Endodermal cell (in vitro differentiated cells): ENCODE data around the gene DCANP1. TPM values are rescaled to one million over a fixed set of nuclear protein-coding genes. Genes with fewer than 3 reads are reported as not detected.
A peak's percentile ranks its signal among the peaks of the same experiment; 100 is the strongest.

Experiments
- DNase-seq: peaks from one replicate; pipeline ENCODE4 v3.0.0-alpha.2; 2017
- H3K27ac ChIP-seq: 2 replicates; pipeline ENCODE4 v1.5.1; 2013; ENCODE audit warnings: mild to moderate bottlenecking, low read depth, low read length, moderate library complexity
- H3K27me3 ChIP-seq: 2 replicates; pipeline ENCODE4 v1.6.1; 2013; ENCODE audit warnings: mild to moderate bottlenecking, low read length, moderate library complexity; ENCODE audit not compliant: insufficient read depth, control insufficient read depth, poor library complexity, severe bottlenecking
- H3K36me3 ChIP-seq: 2 replicates; pipeline ENCODE4 v1.7.0; 2013; ENCODE audit warnings: mild to moderate bottlenecking, low read length, moderate library complexity; ENCODE audit not compliant: control insufficient read depth, insufficient read depth
- H3K4me1 ChIP-seq: one replicate; pipeline ENCODE4 v1.7.0; 2013; ENCODE audit warnings: low read length; ENCODE audit not compliant: control insufficient read depth, insufficient read depth
- H3K4me3 ChIP-seq: 2 replicates; pipeline ENCODE4 v1.5.1; 2013; ENCODE audit warnings: mild to moderate bottlenecking, low read length, moderate library complexity
- H3K9ac ChIP-seq: 2 replicates; pipeline ENCODE4 v1.6.1; 2013; ENCODE audit warnings: mild to moderate bottlenecking, low read length, moderate library complexity; ENCODE audit not compliant: poor library complexity, severe bottlenecking; ENCODE audit errors: extremely low read depth
- H3K9me3 ChIP-seq: 2 replicates; pipeline ENCODE4 v1.6.1; 2013; ENCODE audit warnings: mild to moderate bottlenecking, low read length, moderate library complexity; ENCODE audit not compliant: control insufficient read depth
- H3K27ac Mint-ChIP-seq: 2 replicates; pipeline ENCODE4 v1.8.0; 2020; ENCODE audit warnings: mixed read lengths
- H3K27me3 Mint-ChIP-seq: 2 replicates; pipeline ENCODE4 v1.8.0; 2021; ENCODE audit warnings: mild to moderate bottlenecking, mixed read lengths; ENCODE audit not compliant: insufficient read depth
- H3K36me3 Mint-ChIP-seq: 2 replicates; pipeline ENCODE4 v1.8.0; 2020; ENCODE audit warnings: low read depth, mixed read lengths
- H3K4me1 Mint-ChIP-seq: 2 replicates; pipeline ENCODE4 v1.8.0; 2020; ENCODE audit warnings: mixed read lengths
- H3K4me3 Mint-ChIP-seq: 2 replicates; pipeline ENCODE4 v1.8.0; 2020; ENCODE audit warnings: mild to moderate bottlenecking, moderate library complexity, mixed read lengths
- H3K9me3 Mint-ChIP-seq: 2 replicates; pipeline ENCODE4 v1.8.0; 2020; ENCODE audit warnings: mild to moderate bottlenecking, mixed read lengths
- CTCF ChIP-seq: fragments of 200-600 bp; sonication (generic); conservative IDR thresholded peaks from 2 replicates; pipeline ENCODE4 v1.5.0; 2021; ENCODE audit warnings: antibody characterized with exemption, mild to moderate bottlenecking
- WGBS, 2 experiments: methylation state at CpG; one replicate each; pipeline versions ENCODE4 v1.1.5 to v1.1.7; 2013; ENCODE audit warnings: missing lambda C conversion rate in 2 of 2, mixed read lengths in 1 of 2; ENCODE audit not compliant: insufficient coverage in 1 of 2, insufficient read length in 1 of 2; 5-methylcytosine and 5-hydroxymethylcytosine counted together
- total RNA-seq, 2 donors: library from RNA; stranded (reverse); fragmentation: NEBNext Ultra II Directional in 1 of 2; extraction: Animal tissue kit (Norgen Biotek cat#: 25700) in 1 of 2; gene quantifications; 2 replicates in 1 of 2; 3 replicates in 1 of 2; pipeline ENCODE4 v1.2.1, GENCODE V29; 2021

Gene DCANP1
- total RNA-seq, 2 donors from 2014 or later = not detected

DNA sequence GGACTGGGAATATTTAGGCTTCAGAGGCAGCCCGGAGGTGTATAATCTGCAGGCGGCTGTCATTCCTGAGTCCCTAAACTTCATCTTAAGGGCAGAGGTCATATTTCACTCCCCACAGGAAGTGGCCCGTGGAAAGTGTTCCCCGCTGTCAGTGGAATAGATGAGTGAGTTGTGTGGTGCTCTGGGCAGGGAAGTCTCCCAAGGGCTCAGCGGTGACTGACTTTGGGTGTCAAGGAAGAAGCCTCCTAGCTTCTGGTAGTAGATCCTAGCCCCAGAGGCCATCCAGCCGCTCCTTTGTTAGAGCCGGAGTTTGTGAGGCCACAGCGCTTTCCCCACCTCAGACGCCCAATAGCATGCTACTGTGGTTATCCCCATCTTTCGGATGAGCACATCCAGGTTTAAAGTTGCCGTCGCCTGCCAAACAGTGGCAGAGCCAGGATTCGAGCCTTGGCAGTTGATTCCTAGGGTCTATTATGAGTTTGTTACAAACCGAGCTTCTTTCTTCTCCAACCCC is 43.9 kb upstream of the DCANP1 start:
- Mint-ChIP-seq H3K27me3 (no peaks in the 10 kb centered on the region), H3K36me3 (no peaks in the 10 kb centered on the region), H3K4me3 (peak overlapping the region; percentile 49), H3K27ac (no peak overlapping the region), H3K4me1 (peaks cover 32% of the 10 kb centered on the region), H3K9me3 (no peaks in the 10 kb centered on the region)
- no peaks in the 10 kb centered on the region for H3K36me3 ChIP-seq
- no peak for DNase-seq
- WGBS, 2 experiments = 0 to 6% methylated on average over 3 to 14 of the region's 14 CpGs
- no peak for TF ChIP-seq CTCF
- peaks cover 100% of the 10 kb centered on the region for H3K27me3 ChIP-seq
- H3K4me3 ChIP-seq = peak overlapping the region; percentile 37
- H3K27ac ChIP-seq = no peak overlapping the region
- H3K9ac ChIP-seq = no peak overlapping the region
- peaks cover 6% of the 10 kb centered on the region for H3K4me1 ChIP-seq
- no peaks in the 10 kb centered on the region for H3K9me3 ChIP-seq

DNA sequence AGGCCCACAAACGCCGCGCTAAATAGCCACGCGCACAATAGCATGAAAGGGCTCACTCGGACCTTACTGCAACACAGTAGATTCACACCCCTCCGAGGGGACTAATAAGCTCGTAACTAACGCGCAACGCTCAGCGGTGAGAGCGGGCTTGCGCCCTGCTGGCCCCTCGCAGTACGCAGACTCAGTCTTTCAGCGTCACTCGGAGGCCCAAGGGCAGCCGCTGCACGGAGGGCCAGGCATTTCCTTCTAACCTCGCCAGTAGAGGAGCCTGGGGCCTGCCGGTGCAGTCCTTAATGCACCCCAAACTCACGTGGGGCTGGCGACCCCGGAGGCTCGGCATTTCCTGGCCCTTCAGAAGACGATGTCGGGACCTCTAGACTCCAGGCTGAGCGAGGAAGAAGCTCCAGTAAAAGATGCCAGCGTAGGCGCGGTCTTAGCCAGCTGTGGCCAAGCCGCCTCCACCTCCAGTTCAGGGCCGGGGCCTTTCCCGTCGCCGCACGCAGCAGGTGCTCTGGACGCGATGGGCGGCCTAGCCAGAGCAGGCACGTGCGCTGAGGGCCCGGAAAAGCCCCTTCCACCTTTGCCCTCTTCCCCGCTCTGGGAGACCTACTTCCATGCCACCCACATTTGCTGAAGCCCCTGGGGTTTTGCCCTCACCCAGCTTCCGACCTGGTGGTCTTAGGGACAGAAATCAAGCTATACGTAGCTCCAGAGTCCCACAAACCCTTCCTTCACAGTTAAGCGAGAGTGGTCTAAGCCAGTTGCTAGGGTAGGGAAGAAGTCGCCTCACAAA is 43.3 kb upstream of the DCANP1 start:
- H3K36me3 Mint-ChIP-seq = no peaks in the 10 kb centered on the region
- Histone ChIP-seq H3K27me3 (peaks cover 100% of the 10 kb centered on the region), H3K4me1 (peaks cover 6% of the 10 kb centered on the region), H3K9ac (no peak overlapping the region), H3K27ac (no peak overlapping the region), H3K4me3 (peak overlapping the region; percentile 73), H3K9me3 (no peaks in the 10 kb centered on the region), H3K36me3 (no peaks in the 10 kb centered on the region)
- H3K4me1 Mint-ChIP-seq = peaks cover 34% of the 10 kb centered on the region
- no peak overlapping the region for H3K27ac Mint-ChIP-seq
- peak; percentile 79 for DNase-seq
- TF ChIP-seq CTCF = peak; percentile 7
- H3K4me3 Mint-ChIP-seq = peak overlapping the region; percentile 49
- no peaks in the 10 kb centered on the region for H3K9me3 Mint-ChIP-seq
- 3 to 7% methylated on average over 11 to 49 of the region's 49 CpGs for WGBS, 2 experiments
- H3K27me3 Mint-ChIP-seq = no peaks in the 10 kb centered on the region

GRCh38 chr5:135489466-135490244 is 42.5 kb upstream of the DCANP1 start:
- no peak overlapping the region for H3K9ac ChIP-seq
- Mint-ChIP-seq H3K36me3 (no peaks in the 10 kb centered on the region), H3K27me3 (no peaks in the 10 kb centered on the region), H3K4me3 (peak overlapping the region; percentile 49), H3K4me1 (peaks cover 39% of the 10 kb centered on the region), H3K27ac (no peak overlapping the region), H3K9me3 (no peaks in the 10 kb centered on the region)
- no peak overlapping the region for H3K27ac ChIP-seq
- DNase-seq = peak; percentile 73
- H3K4me1 ChIP-seq = peaks cover 6% of the 10 kb centered on the region
- 2% methylated on average over 32 to 53 of the region's 53 CpGs for WGBS, 2 experiments
- no peaks in the 10 kb centered on the region for H3K36me3 ChIP-seq
- peak overlapping the region; percentile 73 for H3K4me3 ChIP-seq
- peaks cover 100% of the 10 kb centered on the region for H3K27me3 ChIP-seq
- TF ChIP-seq CTCF = no peak
- H3K9me3 ChIP-seq = no peaks in the 10 kb centered on the region
